B cell (primary cell): ENCODE data around the gene IER2. TPM values are rescaled to one million over a fixed set of nuclear protein-coding genes. Genes with fewer than 3 reads are reported as not detected.

Experiments
- ATAC-seq: fragments of 200-7000 bp; cut with Tn5 transposase; one replicate; pipeline ENCODE4 v1.10.0; 2021; ENCODE audit warnings: low read depth, mild to moderate bottlenecking, moderate number of reproducible peaks, moderate library complexity
- CTCF ChIA-PET: fragments of 350-600 bp; sonication (Branson Sonifier 250); formaldehyde crosslinking; loops from one replicate; lab custom pipeline; 2021; ENCODE audit warnings: antibody characterized with exemption, inconsistent platforms; lab: Charles Lee
- POLR2A ChIA-PET: fragments of 350-600 bp; sonication (Branson Sonifier 250); formaldehyde crosslinking; loops from one replicate; lab custom pipeline; 2021; ENCODE audit warnings: antibody characterized with exemption; lab: Charles Lee
- DNase-seq: peaks from one replicate; pipeline ENCODE4 v3.0.0; 2013
- H2AFZ ChIP-seq: 2 replicates; pipeline ENCODE4 v1.6.1; 2012; ENCODE audit warnings: mild to moderate bottlenecking, low read depth, low read length; ENCODE audit not compliant: insufficient read depth, poor library complexity, severe bottlenecking
- H3K27ac ChIP-seq, 2 donors: 1 replicate in 1 of 2; 2 replicates in 1 of 2; pipeline ENCODE4 v1.5.1; 2012 to 2013; ENCODE audit warnings: low read length in 2 of 2, mild to moderate bottlenecking in 2 of 2, moderate library complexity in 1 of 2
- H3K27me3 ChIP-seq, 4 experiments: fragments of 200-600 bp in 1 of 4; sonication (generic) in 1 of 4; replicated peaks in 1 of 4; 1 replicate in 2 of 4; 2 replicates in 2 of 4; pipeline versions ENCODE4 v1.6.1 to v1.7.0; 2013 to 2016; ENCODE audit warnings: low read length in 3 of 4, mild to moderate bottlenecking in 2 of 4, mixed read lengths in 1 of 4, moderate library complexity in 1 of 4; ENCODE audit not compliant: insufficient read depth in 4 of 4, control insufficient read depth in 3 of 4; ENCODE audit errors: control extremely low read depth in 1 of 4
- H3K36me3 ChIP-seq, 2 experiments: replicated peaks in 1 of 2; 1 replicate in 1 of 2; 2 replicates in 1 of 2; pipeline versions ENCODE4 v1.6.1 to v1.7.1; 2013; ENCODE audit warnings: low read length in 1 of 2; ENCODE audit not compliant: insufficient read depth in 2 of 2, control insufficient read depth in 1 of 2; ENCODE audit errors: control extremely low read depth in 1 of 2, extremely low read depth in 1 of 2
- H3K4me1 ChIP-seq, 2 donors: fragments of 200-600 bp in 1 of 2; sonication (generic) in 1 of 2; 1 replicate in 1 of 2; 2 replicates in 1 of 2; pipeline versions ENCODE4 v1.5.1 to v1.6.1; 2013 to 2017; ENCODE audit warnings: low read length in 2 of 2; ENCODE audit not compliant: control insufficient read depth in 2 of 2, insufficient read depth in 2 of 2
- H3K4me2 ChIP-seq: replicated peaks from 2 replicates; pipeline ENCODE3; 2012; ENCODE audit warnings: mild to moderate bottlenecking, low read depth, low read length; ENCODE audit not compliant: poor library complexity, severe bottlenecking
- H3K4me3 ChIP-seq, 5 experiments: fragments of 200-600 bp in 1 of 5; sonication (generic) in 1 of 5; 1 replicate in 3 of 5; 2 replicates in 2 of 5; pipeline versions ENCODE4 v1.5.1 to v1.7.0; 2011 to 2016; ENCODE audit warnings: low read length in 4 of 5, mild to moderate bottlenecking in 4 of 5, low read depth in 2 of 5, control low read depth in 1 of 5, moderate library complexity in 1 of 5; ENCODE audit not compliant: insufficient read depth in 1 of 5; ENCODE audit errors: control extremely low read depth in 1 of 5, extremely low read depth in 1 of 5
- H3K79me2 ChIP-seq: fragments of 200-600 bp; sonication (generic); one replicate; pipeline ENCODE4 v1.6.0; 2016; ENCODE audit warnings: low read length; ENCODE audit not compliant: control insufficient read depth, insufficient read depth
- H3K9ac ChIP-seq: fragments of 200-600 bp; sonication (generic); 2 replicates; pipeline ENCODE4 v1.6.1; 2017; ENCODE audit warnings: mild to moderate bottlenecking, low read length, moderate library complexity
- H3K9me3 ChIP-seq, 3 donors: one replicate each; pipeline versions ENCODE4 v1.6.1 to v1.7.1; 2013; ENCODE audit warnings: low read length in 2 of 3; ENCODE audit not compliant: control insufficient read depth in 2 of 3, insufficient read depth in 1 of 3; ENCODE audit errors: control extremely low read depth in 1 of 3
- H4K20me1 ChIP-seq: 2 replicates; pipeline ENCODE4 v1.6.0; 2012; ENCODE audit warnings: mild to moderate bottlenecking, low read length; ENCODE audit not compliant: insufficient read depth, control insufficient read depth, poor library complexity, severe bottlenecking
- H3K27ac Mint-ChIP-seq: one replicate; pipeline ENCODE4 v1.8.0; 2021; ENCODE audit warnings: mixed read lengths
- H3K27me3 Mint-ChIP-seq: one replicate; pipeline ENCODE4 v1.8.0; 2021; ENCODE audit warnings: mixed read lengths
- H3K4me1 Mint-ChIP-seq: one replicate; pipeline ENCODE4 v1.8.0; 2021; ENCODE audit warnings: mixed read lengths
- H3K4me3 Mint-ChIP-seq: one replicate; pipeline ENCODE4 v1.8.0; 2021; ENCODE audit warnings: mixed read lengths
- H3K9me3 Mint-ChIP-seq: one replicate; pipeline ENCODE4 v1.8.0; 2022; ENCODE audit warnings: mixed read lengths; ENCODE audit not compliant: insufficient read depth
- EZH2 ChIP-seq: IDR thresholded peaks from 2 replicates; pipeline ENCODE4 v1.6.1; 2012; ENCODE audit warnings: borderline replicate concordance, low read depth, mild to moderate bottlenecking, moderate library complexity, low read length; ENCODE audit not compliant: insufficient read depth, poor library complexity, severe bottlenecking
- WGBS: methylation state at CpG from one replicate; pipeline ENCODE4 v1.1.5; 2013; ENCODE audit warnings: missing lambda C conversion rate; ENCODE audit not compliant: insufficient coverage; 5-methylcytosine and 5-hydroxymethylcytosine counted together
- intact Hi-C: fragments of 100-400 bp; cut with micrococcal nuclease; formaldehyde crosslinking; loops from one replicate; pipeline ENCODE4 v1.10.0; 2022
- polyA plus RNA-seq: library from polyadenylated mRNA; depleted of rRNA; stranded (reverse); fragments of >200 nt; gene quantifications from 2 replicates; pipeline ENCODE4 v1.2.3, GENCODE V29; 2012
- total RNA-seq, 2 donors: library from RNA; stranded (reverse); fragments of 120-200 nt in 1 of 2; gene quantifications; 1 replicate in 1 of 2; 2 replicates in 1 of 2; pipeline versions ENCODE4 v1.2.3 to v1.2.4, GENCODE V29; 2013 to 2022
- TF ChIP-seq, protein P1 (sequence below): fragments of 200-600 bp; IDR thresholded peaks from one replicate; pipeline ENCODE4 v1.8.0; 2022; ENCODE audit warnings: antibody characterized with exemption, mild to moderate bottlenecking

Gene IER2
- total and polyA plus RNA-seq, 2 donors (not counting 1 experiment from before 2014, with no cell fraction given), result 189 to 2,152 TPM

- no peak overlapping the region for H3K4me2 ChIP-seq
- Mint-ChIP-seq H3K9me3 (no peaks in the 10 kb centered on the region), H3K27ac (peak overlapping the region; percentile 32), H3K4me1 (peaks cover 44% of the 10 kb centered on the region), H3K27me3 (no peaks in the 10 kb centered on the region), H3K4me3 (peak overlapping the region; percentile 4)
- no peak overlapping the region for H3K9ac ChIP-seq
- no peak overlapping the region for H2AFZ ChIP-seq
- no peaks in the 10 kb centered on the region for H3K27me3 ChIP-seq
- H3K9me3 ChIP-seq, result peaks cover 0 to 4% (median 0%) of the 10 kb centered on the region in 3 donors
- ATAC-seq (no peak), DNase-seq (no peak)
- H3K4me1 ChIP-seq, result peaks cover 17 to 35% of the 10 kb centered on the region in 2 donors
- ChIA-PET CTCF (interaction anchor here (0.7 to 1.3 kb wide), 2 partner anchors 11 to 17 kb away, joined by 3 read pairs; no protein-coding TSS in a partner anchor), POLR2A (no interaction called here)
- no peak overlapping the region for H3K4me3 ChIP-seq
- peaks cover 72% of the 10 kb centered on the region for H3K79me2 ChIP-seq
- H4K20me1 ChIP-seq, result peaks cover 25% of the 10 kb centered on the region
- TF ChIP-seq, protein P1, sequence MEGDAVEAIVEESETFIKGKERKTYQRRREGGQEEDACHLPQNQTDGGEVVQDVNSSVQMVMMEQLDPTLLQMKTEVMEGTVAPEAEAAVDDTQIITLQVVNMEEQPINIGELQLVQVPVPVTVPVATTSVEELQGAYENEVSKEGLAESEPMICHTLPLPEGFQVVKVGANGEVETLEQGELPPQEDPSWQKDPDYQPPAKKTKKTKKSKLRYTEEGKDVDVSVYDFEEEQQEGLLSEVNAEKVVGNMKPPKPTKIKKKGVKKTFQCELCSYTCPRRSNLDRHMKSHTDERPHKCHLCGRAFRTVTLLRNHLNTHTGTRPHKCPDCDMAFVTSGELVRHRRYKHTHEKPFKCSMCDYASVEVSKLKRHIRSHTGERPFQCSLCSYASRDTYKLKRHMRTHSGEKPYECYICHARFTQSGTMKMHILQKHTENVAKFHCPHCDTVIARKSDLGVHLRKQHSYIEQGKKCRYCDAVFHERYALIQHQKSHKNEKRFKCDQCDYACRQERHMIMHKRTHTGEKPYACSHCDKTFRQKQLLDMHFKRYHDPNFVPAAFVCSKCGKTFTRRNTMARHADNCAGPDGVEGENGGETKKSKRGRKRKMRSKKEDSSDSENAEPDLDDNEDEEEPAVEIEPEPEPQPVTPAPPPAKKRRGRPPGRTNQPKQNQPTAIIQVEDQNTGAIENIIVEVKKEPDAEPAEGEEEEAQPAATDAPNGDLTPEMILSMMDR, result no peak
- TF ChIP-seq EZH2, result no peak
- intact Hi-C loops, result no loop called here
- no peaks in the 10 kb centered on the region for H3K36me3 ChIP-seq
- 82% methylated on average over 17 of the region's 18 CpGs for WGBS
- no peak overlapping the region for H3K27ac ChIP-seq
Observed at GRCh38 chr19:13121551-13122274, 28.5 kb upstream of the IER2 start.

- peak overlapping the region in 1 of 2 donors; percentile 13 for H3K27ac ChIP-seq
- H3K4me3 ChIP-seq, result no peak overlapping the region
- H2AFZ ChIP-seq, result no peak overlapping the region
- peak overlapping the region; percentile 32 for H3K27ac Mint-ChIP-seq
- no peaks in the 10 kb centered on the region for H3K27me3 Mint-ChIP-seq
- H3K79me2 ChIP-seq, result peaks cover 76% of the 10 kb centered on the region
- H3K4me1 ChIP-seq, result peaks cover 12 to 28% of the 10 kb centered on the region in 2 donors
- DNase-seq (no peak), ATAC-seq (no peak)
- H3K4me3 Mint-ChIP-seq, result peak overlapping the region; percentile 4
- H3K27me3 ChIP-seq, result no peaks in the 10 kb centered on the region
- TF ChIP-seq, protein P1, result no peak
- TF ChIP-seq EZH2, result no peak
- POLR2A ChIA-PET, result no interaction called here
- H3K9me3 Mint-ChIP-seq, result no peaks in the 10 kb centered on the region
- intact Hi-C loops, result no loop called here
- WGBS, result 87% methylated on average over 10 of the region's 13 CpGs
- H3K36me3 ChIP-seq, result no peaks in the 10 kb centered on the region
- H3K4me2 ChIP-seq, result no peak overlapping the region
- CTCF ChIA-PET, result no interaction called here
- H4K20me1 ChIP-seq, result peaks cover 25% of the 10 kb centered on the region
- peaks cover 37% of the 10 kb centered on the region for H3K4me1 Mint-ChIP-seq
- no peak overlapping the region for H3K9ac ChIP-seq
- H3K9me3 ChIP-seq, result peaks cover 0 to 4% (median 0%) of the 10 kb centered on the region in 3 donors
Observed at GRCh38 chr19:13122275-13122878, 27.8 kb upstream of the IER2 start.
